Measurements from ENCODE around the gene SNAP91.

Gene SNAP91

DNA sequence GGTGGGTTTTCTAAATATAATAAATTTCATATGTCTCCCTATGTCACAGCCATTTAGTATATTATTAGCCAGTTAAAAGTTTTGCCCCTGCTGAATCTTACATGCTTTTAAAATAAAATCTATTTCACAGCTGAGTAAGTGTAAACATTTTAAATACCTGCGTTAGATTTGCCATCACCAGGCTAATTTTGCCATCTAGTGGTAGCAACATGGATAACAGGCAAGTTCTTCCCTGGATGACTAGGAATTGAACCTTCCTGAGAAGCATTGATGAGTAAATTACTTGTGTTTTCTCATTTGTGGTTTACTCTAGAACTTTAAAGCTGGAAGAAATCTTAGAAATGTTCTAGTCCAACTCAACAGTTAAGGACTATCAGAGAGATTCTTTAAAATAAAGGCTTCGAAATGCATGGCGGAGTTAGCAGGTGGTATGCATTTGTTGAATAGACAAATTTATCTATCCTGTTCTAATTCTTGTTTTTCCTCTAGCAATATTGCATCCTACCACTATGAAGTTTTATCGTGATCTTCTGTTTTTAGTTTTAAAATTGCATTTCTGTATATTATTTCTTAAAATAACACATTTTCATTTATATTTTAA, 193.9 kb downstream of the SNAP91 start:
- TF ChIP-seq FOXP2 (optimal IDR thresholded peaks at IDR 0.05; ENCODE audit: borderline replicate concordance, extremely low read depth, extremely low read length, insufficient read depth) (no peak), POLR2AphosphoS5 (IDR thresholded peaks at IDR 0.05; ENCODE audit: low read depth, low read length) (no peak), SIN3A (IDR thresholded peaks at IDR 0.05; ENCODE audit: borderline replicate concordance, insufficient read depth, low read length) (no peak), TAF1 (IDR thresholded peaks at IDR 0.05; ENCODE audit: borderline replicate concordance, insufficient read depth, low read length) (no peak)
- TF ChIP-seq, protein P1, sequence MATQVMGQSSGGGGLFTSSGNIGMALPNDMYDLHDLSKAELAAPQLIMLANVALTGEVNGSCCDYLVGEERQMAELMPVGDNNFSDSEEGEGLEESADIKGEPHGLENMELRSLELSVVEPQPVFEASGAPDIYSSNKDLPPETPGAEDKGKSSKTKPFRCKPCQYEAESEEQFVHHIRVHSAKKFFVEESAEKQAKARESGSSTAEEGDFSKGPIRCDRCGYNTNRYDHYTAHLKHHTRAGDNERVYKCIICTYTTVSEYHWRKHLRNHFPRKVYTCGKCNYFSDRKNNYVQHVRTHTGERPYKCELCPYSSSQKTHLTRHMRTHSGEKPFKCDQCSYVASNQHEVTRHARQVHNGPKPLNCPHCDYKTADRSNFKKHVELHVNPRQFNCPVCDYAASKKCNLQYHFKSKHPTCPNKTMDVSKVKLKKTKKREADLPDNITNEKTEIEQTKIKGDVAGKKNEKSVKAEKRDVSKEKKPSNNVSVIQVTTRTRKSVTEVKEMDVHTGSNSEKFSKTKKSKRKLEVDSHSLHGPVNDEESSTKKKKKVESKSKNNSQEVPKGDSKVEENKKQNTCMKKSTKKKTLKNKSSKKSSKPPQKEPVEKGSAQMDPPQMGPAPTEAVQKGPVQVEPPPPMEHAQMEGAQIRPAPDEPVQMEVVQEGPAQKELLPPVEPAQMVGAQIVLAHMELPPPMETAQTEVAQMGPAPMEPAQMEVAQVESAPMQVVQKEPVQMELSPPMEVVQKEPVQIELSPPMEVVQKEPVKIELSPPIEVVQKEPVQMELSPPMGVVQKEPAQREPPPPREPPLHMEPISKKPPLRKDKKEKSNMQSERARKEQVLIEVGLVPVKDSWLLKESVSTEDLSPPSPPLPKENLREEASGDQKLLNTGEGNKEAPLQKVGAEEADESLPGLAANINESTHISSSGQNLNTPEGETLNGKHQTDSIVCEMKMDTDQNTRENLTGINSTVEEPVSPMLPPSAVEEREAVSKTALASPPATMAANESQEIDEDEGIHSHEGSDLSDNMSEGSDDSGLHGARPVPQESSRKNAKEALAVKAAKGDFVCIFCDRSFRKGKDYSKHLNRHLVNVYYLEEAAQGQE (IDR thresholded peaks at IDR 0.05; ENCODE audit: insufficient read depth in 1 of 2, low read depth in 2 of 2, low read length in 2 of 2) = no peak

DNA sequence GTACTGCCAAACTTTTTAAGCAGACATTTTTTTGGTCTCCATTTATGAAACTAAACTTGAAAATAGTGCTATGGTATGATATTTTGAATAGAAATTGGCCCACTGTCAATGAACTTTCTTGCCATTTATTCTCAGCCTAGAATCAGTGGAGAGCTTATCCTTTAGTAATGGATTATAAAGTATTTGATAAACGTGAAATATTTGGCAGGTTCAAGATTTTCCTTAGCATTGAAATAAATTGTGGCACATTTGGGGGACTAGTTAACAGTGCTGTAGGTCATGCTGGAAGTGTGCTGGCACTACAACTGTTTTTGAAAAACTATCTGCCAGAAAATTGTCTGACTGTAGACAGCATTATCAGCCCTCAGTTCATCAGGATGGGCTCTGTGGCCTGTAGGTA, 194.4 kb downstream of the SNAP91 start:
- TF ChIP-seq POLR2AphosphoS5 (IDR thresholded peaks at IDR 0.05; ENCODE audit: low read depth, low read length) (no peak), SIN3A (IDR thresholded peaks at IDR 0.05; ENCODE audit: borderline replicate concordance, insufficient read depth, low read length) (no peak), FOXP2 (optimal IDR thresholded peaks at IDR 0.05; ENCODE audit: borderline replicate concordance, extremely low read depth, extremely low read length, insufficient read depth) (no peak), TAF1 (IDR thresholded peaks at IDR 0.05; ENCODE audit: borderline replicate concordance, insufficient read depth, low read length) (no peak)
- TF ChIP-seq, protein P1 (IDR thresholded peaks at IDR 0.05; ENCODE audit: insufficient read depth in 1 of 2, low read depth in 2 of 2, low read length in 2 of 2) = no peak

DNA sequence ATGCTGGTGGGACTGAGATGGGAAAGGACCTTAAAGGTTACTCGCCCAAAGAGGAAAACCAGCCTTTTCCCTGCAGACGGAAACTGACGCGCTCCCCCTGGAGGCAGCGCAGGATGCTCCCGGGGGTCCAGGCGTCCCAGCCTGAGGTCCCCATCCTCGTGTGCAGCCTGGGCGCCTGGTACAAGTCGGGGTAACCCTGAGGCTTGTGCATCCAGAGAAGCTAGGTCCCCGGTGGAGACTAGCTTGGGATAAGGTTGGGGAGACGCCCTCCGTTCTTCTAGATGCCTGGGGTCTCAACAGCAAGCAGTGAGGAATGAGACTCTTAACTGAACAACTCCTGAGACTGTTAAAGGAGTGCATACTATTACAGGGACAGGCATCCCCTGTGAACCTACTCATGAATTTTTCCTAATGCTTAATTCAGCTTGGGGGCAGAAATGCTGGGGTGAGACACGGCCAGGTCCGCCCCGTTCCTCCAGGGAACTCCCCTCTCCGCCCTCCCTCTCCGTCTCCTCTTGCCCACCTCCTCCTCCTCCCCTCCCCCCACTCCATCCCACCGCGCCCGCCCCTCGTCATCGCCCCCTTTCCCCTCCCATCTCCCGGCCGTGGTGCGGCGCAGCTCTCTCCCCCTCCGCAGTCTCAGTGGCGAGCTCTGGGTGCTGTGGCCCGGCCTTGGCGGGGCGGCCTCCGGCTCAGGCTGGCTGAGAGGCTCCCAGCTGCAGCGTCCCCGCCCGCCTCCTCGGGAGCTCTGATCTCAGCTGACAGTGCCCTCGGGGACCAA, 196.8 kb downstream of the SNAP91 start, which contains the start of gene PRSS35:
Gene PRSS35, plus strand, starts transcription at position 634 of the 781 bp plus-strand sequence. CDS start 10,908 bp downstream, outside the sequence.
- no peak for TF ChIP-seq POLR2AphosphoS5 (IDR thresholded peaks at IDR 0.05; ENCODE audit: low read depth, low read length)
- TF ChIP-seq FOXP2 (optimal IDR thresholded peaks at IDR 0.05; ENCODE audit: borderline replicate concordance, extremely low read depth, extremely low read length, insufficient read depth) = no peak
- TF ChIP-seq, protein P1 (IDR thresholded peaks at IDR 0.05; ENCODE audit: insufficient read depth in 1 of 2, low read depth in 2 of 2, low read length in 2 of 2) = no peak
- no peak for TF ChIP-seq TAF1 (IDR thresholded peaks at IDR 0.05; ENCODE audit: borderline replicate concordance, insufficient read depth, low read length)
- TF ChIP-seq SIN3A (IDR thresholded peaks at IDR 0.05; ENCODE audit: borderline replicate concordance, insufficient read depth, low read length) = no peak

DNA sequence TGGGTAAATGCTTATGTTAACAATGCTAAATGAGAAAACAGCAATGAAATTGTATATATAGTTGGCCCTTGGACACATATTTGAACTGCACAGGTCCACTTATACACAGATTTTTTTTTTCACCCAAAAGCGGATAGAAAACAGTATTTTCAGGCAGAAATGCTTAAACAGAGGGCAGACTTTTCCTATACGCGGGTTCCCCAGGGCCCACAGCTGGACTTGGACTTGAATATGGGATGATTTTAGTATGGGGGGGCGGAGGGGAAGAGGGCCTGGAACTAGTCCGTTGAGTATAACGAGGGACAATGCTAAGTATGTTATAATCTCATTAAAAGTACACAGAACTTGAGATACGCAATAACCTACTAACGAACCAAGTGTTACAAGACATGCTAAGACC, 197.6 kb downstream of the SNAP91 start:
- TF ChIP-seq TAF1 (IDR thresholded peaks at IDR 0.05; ENCODE audit: borderline replicate concordance, insufficient read depth, low read length) (no peak), SIN3A (IDR thresholded peaks at IDR 0.05; ENCODE audit: borderline replicate concordance, insufficient read depth, low read length) (no peak), FOXP2 (optimal IDR thresholded peaks at IDR 0.05; ENCODE audit: borderline replicate concordance, extremely low read depth, extremely low read length, insufficient read depth) (no peak), POLR2AphosphoS5 (IDR thresholded peaks at IDR 0.05; ENCODE audit: low read depth, low read length) (no peak)
- TF ChIP-seq, protein P1 (IDR thresholded peaks at IDR 0.05; ENCODE audit: insufficient read depth in 1 of 2, low read depth in 2 of 2, low read length in 2 of 2) = no peak

Data from PFSK-1 (cell line).